ENCODE measurements around the gene LRRC47. TPM values are rescaled to one million over a fixed set of nuclear protein-coding genes. Genes with fewer than 3 reads are reported as not detected.

Gene LRRC47
- polyA plus RNA-seq, 1 donor from 2014 or later, result 59.2 TPM

DNA sequence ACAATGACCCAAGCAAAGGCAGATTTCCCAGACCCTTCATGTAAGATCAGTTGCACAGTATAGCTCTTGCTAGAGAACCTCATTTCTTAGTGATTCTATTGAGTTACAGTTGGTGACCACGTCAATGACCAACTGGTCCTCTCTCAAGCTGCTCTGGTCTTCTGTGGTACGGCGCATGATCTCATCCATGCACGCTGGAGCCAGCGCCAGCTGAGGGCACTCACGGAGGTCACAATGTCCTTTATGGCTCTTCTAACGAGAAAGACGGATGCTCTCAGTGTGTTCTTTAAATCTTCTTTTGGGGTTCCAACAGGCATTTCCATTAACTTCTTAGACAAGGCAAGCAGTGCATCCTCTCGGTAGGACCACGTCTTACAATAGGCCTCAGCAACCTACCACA lies 38.4 kb upstream of the LRRC47 start:
- H3K27me3 ChIP-seq (ENCODE audit: insufficient read depth, low read depth, low read length), result no peaks in the 10 kb centered on the region

DNA sequence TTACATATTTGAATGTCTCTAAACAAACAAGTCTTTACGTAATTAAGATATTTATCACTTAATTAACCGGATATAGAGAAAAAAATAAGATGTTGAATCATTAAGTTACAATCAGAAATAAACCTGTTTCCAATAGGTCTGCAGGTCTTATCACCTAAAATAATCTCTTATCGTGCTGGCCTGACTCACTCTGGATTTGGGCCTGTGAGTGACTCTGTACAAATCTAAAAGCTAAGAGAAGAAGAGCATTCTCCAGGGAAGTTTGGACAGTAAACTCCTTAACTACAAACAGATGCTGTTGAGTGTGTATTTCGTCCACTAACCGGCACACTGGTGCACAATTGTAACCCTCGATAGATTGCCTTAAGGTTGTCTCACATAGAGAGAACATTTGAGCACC lies 35.4 kb upstream of the LRRC47 start:
- H3K9ac ChIP-seq (ENCODE audit: low read length), result no peak overlapping the region
- H3K36me3 ChIP-seq (ENCODE audit: insufficient read depth, low read length), result peaks cover 3% of the 10 kb centered on the region
- H3K79me2 ChIP-seq (replicated peaks; ENCODE audit: insufficient read depth, low read length), result no peaks in the 10 kb centered on the region
- no peak overlapping the region for H3K4me2 ChIP-seq (ENCODE audit: low read length)
- no peaks in the 10 kb centered on the region for H3F3A ChIP-seq (ENCODE audit: insufficient read depth, low read length, poor library complexity, severe bottlenecking)
- H3K9me3 ChIP-seq (ENCODE audit: low read length), result no peaks in the 10 kb centered on the region
- TF ChIP-seq MXI1 (conservative IDR thresholded peaks at IDR 0.05; ENCODE audit: poor library complexity, severe bottlenecking) (no peak), EP300 (conservative IDR thresholded peaks at IDR 0.05; ENCODE audit: poor library complexity, severe bottlenecking) (no peak), TAF1 (IDR thresholded peaks at IDR 0.05; ENCODE audit: low read depth) (no peak), SMC3 (conservative IDR thresholded peaks at IDR 0.05; ENCODE audit: poor library complexity) (no peak), EZH2 (IDR thresholded peaks at IDR 0.05; ENCODE audit: borderline replicate concordance, insufficient read depth, low read length, poor library complexity, severe bottlenecking) (no peak), POLR2AphosphoS5 (IDR thresholded peaks at IDR 0.05) (no peak)
- TF ChIP-seq, protein P1, sequence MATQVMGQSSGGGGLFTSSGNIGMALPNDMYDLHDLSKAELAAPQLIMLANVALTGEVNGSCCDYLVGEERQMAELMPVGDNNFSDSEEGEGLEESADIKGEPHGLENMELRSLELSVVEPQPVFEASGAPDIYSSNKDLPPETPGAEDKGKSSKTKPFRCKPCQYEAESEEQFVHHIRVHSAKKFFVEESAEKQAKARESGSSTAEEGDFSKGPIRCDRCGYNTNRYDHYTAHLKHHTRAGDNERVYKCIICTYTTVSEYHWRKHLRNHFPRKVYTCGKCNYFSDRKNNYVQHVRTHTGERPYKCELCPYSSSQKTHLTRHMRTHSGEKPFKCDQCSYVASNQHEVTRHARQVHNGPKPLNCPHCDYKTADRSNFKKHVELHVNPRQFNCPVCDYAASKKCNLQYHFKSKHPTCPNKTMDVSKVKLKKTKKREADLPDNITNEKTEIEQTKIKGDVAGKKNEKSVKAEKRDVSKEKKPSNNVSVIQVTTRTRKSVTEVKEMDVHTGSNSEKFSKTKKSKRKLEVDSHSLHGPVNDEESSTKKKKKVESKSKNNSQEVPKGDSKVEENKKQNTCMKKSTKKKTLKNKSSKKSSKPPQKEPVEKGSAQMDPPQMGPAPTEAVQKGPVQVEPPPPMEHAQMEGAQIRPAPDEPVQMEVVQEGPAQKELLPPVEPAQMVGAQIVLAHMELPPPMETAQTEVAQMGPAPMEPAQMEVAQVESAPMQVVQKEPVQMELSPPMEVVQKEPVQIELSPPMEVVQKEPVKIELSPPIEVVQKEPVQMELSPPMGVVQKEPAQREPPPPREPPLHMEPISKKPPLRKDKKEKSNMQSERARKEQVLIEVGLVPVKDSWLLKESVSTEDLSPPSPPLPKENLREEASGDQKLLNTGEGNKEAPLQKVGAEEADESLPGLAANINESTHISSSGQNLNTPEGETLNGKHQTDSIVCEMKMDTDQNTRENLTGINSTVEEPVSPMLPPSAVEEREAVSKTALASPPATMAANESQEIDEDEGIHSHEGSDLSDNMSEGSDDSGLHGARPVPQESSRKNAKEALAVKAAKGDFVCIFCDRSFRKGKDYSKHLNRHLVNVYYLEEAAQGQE (IDR thresholded peaks at IDR 0.05; ENCODE audit: borderline replicate concordance), result no peak
- TF ChIP-seq, protein P2, sequence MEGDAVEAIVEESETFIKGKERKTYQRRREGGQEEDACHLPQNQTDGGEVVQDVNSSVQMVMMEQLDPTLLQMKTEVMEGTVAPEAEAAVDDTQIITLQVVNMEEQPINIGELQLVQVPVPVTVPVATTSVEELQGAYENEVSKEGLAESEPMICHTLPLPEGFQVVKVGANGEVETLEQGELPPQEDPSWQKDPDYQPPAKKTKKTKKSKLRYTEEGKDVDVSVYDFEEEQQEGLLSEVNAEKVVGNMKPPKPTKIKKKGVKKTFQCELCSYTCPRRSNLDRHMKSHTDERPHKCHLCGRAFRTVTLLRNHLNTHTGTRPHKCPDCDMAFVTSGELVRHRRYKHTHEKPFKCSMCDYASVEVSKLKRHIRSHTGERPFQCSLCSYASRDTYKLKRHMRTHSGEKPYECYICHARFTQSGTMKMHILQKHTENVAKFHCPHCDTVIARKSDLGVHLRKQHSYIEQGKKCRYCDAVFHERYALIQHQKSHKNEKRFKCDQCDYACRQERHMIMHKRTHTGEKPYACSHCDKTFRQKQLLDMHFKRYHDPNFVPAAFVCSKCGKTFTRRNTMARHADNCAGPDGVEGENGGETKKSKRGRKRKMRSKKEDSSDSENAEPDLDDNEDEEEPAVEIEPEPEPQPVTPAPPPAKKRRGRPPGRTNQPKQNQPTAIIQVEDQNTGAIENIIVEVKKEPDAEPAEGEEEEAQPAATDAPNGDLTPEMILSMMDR (IDR thresholded peaks at IDR 0.05; ENCODE audit: poor library complexity, severe bottlenecking), result no peak
- H3K4me3 ChIP-seq (ENCODE audit: low read length), result no peak overlapping the region
- H2AFZ ChIP-seq (ENCODE audit: low read depth, low read length), result no peak overlapping the region
- H4K20me1 ChIP-seq (ENCODE audit: insufficient read depth), result no peaks in the 10 kb centered on the region
- no peaks in the 10 kb centered on the region for H3K9me2 ChIP-seq (ENCODE audit: insufficient read depth, low read length)
- no peaks in the 10 kb centered on the region for H3K27me3 ChIP-seq (ENCODE audit: insufficient read depth, low read depth, low read length)
- no peak overlapping the region for H3K27ac ChIP-seq (ENCODE audit: low read length)

More for the DNA sequence above, 38.4 kb upstream of the LRRC47 start:
- H3F3A ChIP-seq (ENCODE audit: insufficient read depth, low read length, poor library complexity, severe bottlenecking), result no peaks in the 10 kb centered on the region
- no peaks in the 10 kb centered on the region for H3K79me2 ChIP-seq (replicated peaks; ENCODE audit: insufficient read depth, low read length)
- no peak overlapping the region for H3K27ac ChIP-seq (ENCODE audit: low read length)
- no peak overlapping the region for H3K4me3 ChIP-seq (ENCODE audit: low read length)
- H4K20me1 ChIP-seq (ENCODE audit: insufficient read depth), result no peaks in the 10 kb centered on the region
- TF ChIP-seq TAF1 (IDR thresholded peaks at IDR 0.05; ENCODE audit: low read depth) (no peak), EP300 (conservative IDR thresholded peaks at IDR 0.05; ENCODE audit: poor library complexity, severe bottlenecking) (no peak), EZH2 (IDR thresholded peaks at IDR 0.05; ENCODE audit: borderline replicate concordance, insufficient read depth, low read length, poor library complexity, severe bottlenecking) (no peak), POLR2AphosphoS5 (IDR thresholded peaks at IDR 0.05) (no peak), MXI1 (conservative IDR thresholded peaks at IDR 0.05; ENCODE audit: poor library complexity, severe bottlenecking) (no peak), SMC3 (conservative IDR thresholded peaks at IDR 0.05; ENCODE audit: poor library complexity) (no peak), RAD21 (conservative IDR thresholded peaks at IDR 0.05) (no peak)
- TF ChIP-seq, protein P2 (IDR thresholded peaks at IDR 0.05; ENCODE audit: poor library complexity, severe bottlenecking), result no peak
- TF ChIP-seq, protein P1 (IDR thresholded peaks at IDR 0.05; ENCODE audit: borderline replicate concordance), result no peak
- H3K9me2 ChIP-seq (ENCODE audit: insufficient read depth, low read length), result no peaks in the 10 kb centered on the region
- H3K9ac ChIP-seq (ENCODE audit: low read length), result no peak overlapping the region
- no peak overlapping the region for H2AFZ ChIP-seq (ENCODE audit: low read depth, low read length)
- no peaks in the 10 kb centered on the region for H3K9me3 ChIP-seq (ENCODE audit: low read length)
- H3K4me2 ChIP-seq (ENCODE audit: low read length), result no peak overlapping the region
- H3K36me3 ChIP-seq (ENCODE audit: insufficient read depth, low read length), result peaks cover 17% of the 10 kb centered on the region

Data from neural cell (in vitro differentiated cells).